Bronchial epithelial cell (primary cell): Measurements from ENCODE around the gene RNF220. TPM values are rescaled to one million over a fixed set of nuclear protein-coding genes. Genes with fewer than 3 reads are reported as not detected.

Source experiments
- DNase-seq: peaks from one replicate; pipeline ENCODE4 v3.0.0-alpha.2; 2010; ENCODE audit warnings: low read depth
- FAIRE-seq: peaks from 2 replicates; lab custom pipeline; 2011; peaks lifted over from hg19 to GRCh38; lab: Jason Lieb, UNC
- H3K27me3 ChIP-seq: 2 replicates; pipeline ENCODE4 v1.5.1; 2011; ENCODE audit warnings: low read length; ENCODE audit not compliant: control insufficient read depth, insufficient read depth
- H3K36me3 ChIP-seq: 2 replicates; pipeline ENCODE4 v1.5.1; 2011; ENCODE audit warnings: low read length; ENCODE audit not compliant: control insufficient read depth, insufficient read depth
- H3K4me3 ChIP-seq: 2 replicates; pipeline ENCODE4 v1.5.1; 2011; ENCODE audit warnings: mild to moderate bottlenecking, low read depth, low read length, control low read depth
- CTCF ChIP-seq: IDR thresholded peaks from 2 replicates; pipeline ENCODE4 v1.5.1; 2011; ENCODE audit warnings: mild to moderate bottlenecking, moderate library complexity, low read length, control low read depth, inconsistent platforms; ENCODE audit not compliant: insufficient read depth, severe bottlenecking
- total RNA-seq: library from RNA; depleted of rRNA; stranded (reverse); fragments of >200 nt; gene quantifications from 2 replicates; pipeline ENCODE4 v1.2.1, GENCODE V29; 2014

The RNF220 gene
- total RNA-seq, 1 donor from 2014 or later, result 94.5 TPM

DNA sequence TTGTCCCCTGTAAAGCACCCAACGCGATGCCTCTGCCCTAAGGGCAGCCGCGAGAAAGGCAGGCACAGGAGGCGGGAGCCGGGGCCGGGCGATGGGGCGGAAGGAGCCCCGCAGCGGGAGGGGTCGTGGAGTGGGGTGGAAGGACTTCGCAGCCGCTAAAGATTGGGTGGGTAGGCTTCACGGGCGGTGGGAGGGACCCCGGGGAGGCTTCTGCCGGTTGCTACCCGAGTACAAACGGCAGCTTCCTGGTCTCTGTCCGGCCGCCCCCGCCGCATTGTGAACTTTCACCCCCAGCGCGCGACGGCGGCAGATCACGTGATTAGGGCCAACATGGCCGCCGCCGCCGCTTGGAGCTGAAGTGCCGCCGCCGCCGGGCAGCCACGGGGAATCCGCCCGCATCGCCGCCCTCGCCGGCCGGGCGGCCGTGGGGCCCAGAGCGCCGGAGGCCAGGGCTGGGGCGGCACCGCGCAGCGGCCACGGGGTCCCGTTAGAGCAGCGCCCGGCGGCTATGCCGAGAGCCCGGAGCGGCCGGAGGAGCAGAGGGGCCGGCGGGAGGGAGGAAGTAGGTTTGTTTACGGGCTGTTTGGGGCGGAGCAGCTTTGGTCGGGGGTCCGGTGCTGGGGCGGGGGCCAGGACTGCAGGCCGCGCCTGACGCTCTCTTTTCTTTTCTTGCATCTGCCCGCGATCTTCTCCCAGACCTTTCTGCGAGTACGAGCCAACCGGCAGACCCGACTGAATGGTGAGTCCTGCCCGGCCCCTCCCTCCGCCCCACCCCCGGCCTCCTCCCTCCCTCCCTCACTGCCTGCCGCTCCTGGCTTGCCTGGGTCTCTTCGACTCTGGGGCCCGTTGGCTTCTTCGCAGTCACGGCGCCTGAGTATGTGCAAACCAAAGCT, 226.8 kb downstream of the RNF220 start:
- H3K27me3 ChIP-seq, result no peaks in the 10 kb centered on the region
- H3K36me3 ChIP-seq, result peaks cover 13% of the 10 kb centered on the region
- peak; percentile 68 for DNase-seq
- H3K4me3 ChIP-seq, result peak overlapping the region; percentile 63
- no peak for FAIRE-seq
- TF ChIP-seq CTCF, result no peak

GRCh38 chr1:44632598-44632997, 227.5 kb downstream of the RNF220 start:
- H3K4me3 ChIP-seq, result peak overlapping the region; percentile 63
- no peak for FAIRE-seq
- no peak for TF ChIP-seq CTCF
- no peaks in the 10 kb centered on the region for H3K27me3 ChIP-seq
- H3K36me3 ChIP-seq, result peaks cover 15% of the 10 kb centered on the region
- no peak for DNase-seq

GRCh38 chr1:44634606-44635189, 229.6 kb downstream of the RNF220 start:
- no peak for DNase-seq
- no peak overlapping the region for H3K4me3 ChIP-seq
- FAIRE-seq, result no peak
- peaks cover 25% of the 10 kb centered on the region for H3K36me3 ChIP-seq
- no peak for TF ChIP-seq CTCF
- no peaks in the 10 kb centered on the region for H3K27me3 ChIP-seq

GRCh38 chr1:44635439-44635838, 230.4 kb downstream of the RNF220 start:
- DNase-seq (no peak), FAIRE-seq (no peak)
- Histone ChIP-seq H3K36me3 (peaks cover 27% of the 10 kb centered on the region), H3K27me3 (no peaks in the 10 kb centered on the region), H3K4me3 (no peak overlapping the region)
- no peak for TF ChIP-seq CTCF

DNA sequence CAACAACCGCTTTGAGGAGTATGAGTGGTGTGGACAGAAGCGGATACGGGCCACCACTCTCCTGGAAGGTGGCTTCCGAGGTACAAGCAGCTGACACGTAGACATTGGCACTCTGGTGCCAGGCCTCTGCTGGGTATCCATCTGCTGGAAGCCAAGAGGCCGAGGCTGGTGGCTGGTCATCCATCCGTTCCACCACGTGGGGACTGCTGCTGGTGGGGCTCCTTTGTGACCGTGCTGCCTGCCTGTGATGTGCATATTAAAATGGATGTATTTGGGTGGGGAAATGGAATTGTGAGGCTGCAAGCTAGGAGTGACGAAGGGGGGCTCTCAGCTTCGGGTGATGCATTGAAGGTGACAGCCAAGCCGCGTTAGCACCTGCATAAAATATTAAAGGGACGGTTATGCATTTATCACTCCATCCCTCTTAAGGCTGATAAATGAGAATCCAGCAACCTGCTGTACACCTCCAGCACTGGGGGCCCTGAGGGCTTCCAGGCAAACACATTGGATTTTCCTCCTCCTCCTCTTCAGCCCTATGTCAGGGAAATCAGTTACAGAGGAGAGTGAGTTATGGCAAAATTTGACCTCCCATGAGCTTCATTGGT, 231.1 kb downstream of the RNF220 start:
- FAIRE-seq (peak; percentile 18), DNase-seq (no peak)
- Histone ChIP-seq H3K27me3 (no peaks in the 10 kb centered on the region), H3K4me3 (no peak overlapping the region), H3K36me3 (peaks cover 28% of the 10 kb centered on the region)
- no peak for TF ChIP-seq CTCF
